ENCODE data around the gene ARR3. TPM values are rescaled to one million over a fixed set of nuclear protein-coding genes. Genes with fewer than 3 reads are reported as not detected.

The ARR3 gene
- total RNA-seq, 4 donors from 2014 or later = not detected

GRCh38 chrX:70254909-70255308, 13.2 kb upstream of the ARR3 start:
- ATAC-seq (no peak), DNase-seq (no peak)
- Histone ChIP-seq H3K27ac (no peak overlapping the region), H3K4me3 (no peak overlapping the region), H3K9me3 (no peaks in the 10 kb centered on the region), H3K36me3 (no peaks in the 10 kb centered on the region), H3K4me1 (no peaks in the 10 kb centered on the region), H3K27me3 (no peaks in the 10 kb centered on the region)
- intact Hi-C loops (cut with DNase I; ENCODE audit: low total_unique reads) = no loop called here
- in situ Hi-C loops (cut with MboI; ENCODE audit: low sequenced_read_pairs in 4 of 4) = no loop called here
- TF ChIP-seq CTCF (IDR thresholded peaks at IDR 0.05 in 4 of 5, conservative IDR thresholded peaks at IDR 0.05 in 1 of 5) = no peak
- no peak for TF ChIP-seq POLR2A (IDR thresholded peaks at IDR 0.05)

- H3K27me3 ChIP-seq = no peaks in the 10 kb centered on the region
- no peaks in the 10 kb centered on the region for H3K9me3 ChIP-seq
- intact Hi-C loops (cut with DNase I; ENCODE audit: low total_unique reads) = no loop called here
- in situ Hi-C loops (cut with MboI; ENCODE audit: low sequenced_read_pairs in 4 of 4) = no loop called here
- ATAC-seq (no peak), DNase-seq (no peak)
- H3K4me1 ChIP-seq = no peaks in the 10 kb centered on the region
- no peak for TF ChIP-seq CTCF (IDR thresholded peaks at IDR 0.05 in 4 of 5, conservative IDR thresholded peaks at IDR 0.05 in 1 of 5)
- no peak for TF ChIP-seq POLR2A (IDR thresholded peaks at IDR 0.05)
- no peak overlapping the region for H3K4me3 ChIP-seq
- no peak overlapping the region for H3K27ac ChIP-seq
- no peaks in the 10 kb centered on the region for H3K36me3 ChIP-seq
Measured at GRCh38 chrX:70255452-70255851, 12.7 kb upstream of the ARR3 start.

- in situ Hi-C loops (cut with MboI; ENCODE audit: low sequenced_read_pairs in 4 of 4) = no loop called here
- no peak for ATAC-seq
Measured at GRCh38 chrX:70257423-70258288, 10.5 kb upstream of the ARR3 start.

GRCh38 chrX:70260104-70260503, 8.0 kb upstream of the ARR3 start, which contains the start of gene P2RY4:
P2RY4 (minus strand) TSS chrX:70260204; CDS start chrX:70259624, 580 bp downstream.
- Histone ChIP-seq H3K9me3 (no peaks in the 10 kb centered on the region), H3K36me3 (no peaks in the 10 kb centered on the region), H3K27ac (no peak within 1 kb of the TSS), H3K4me3 (no peak within 1 kb of the TSS), H3K27me3 (no peaks in the 10 kb centered on the region), H3K4me1 (no peaks in the 10 kb centered on the region)
- DNase-seq = no peak
- TF ChIP-seq CTCF (IDR thresholded peaks at IDR 0.05 in 4 of 5, conservative IDR thresholded peaks at IDR 0.05 in 1 of 5) = no peak
- TF ChIP-seq POLR2A (IDR thresholded peaks at IDR 0.05) = no peak
- no peak for ATAC-seq
- in situ Hi-C loops (cut with MboI; ENCODE audit: low sequenced_read_pairs in 4 of 4) (no loop called here), intact Hi-C loops (cut with DNase I; ENCODE audit: low total_unique reads) (no loop called here)

More at GRCh38 chrX:70257423-70258288, 10.5 kb upstream of the ARR3 start:
- Histone ChIP-seq H3K27ac (no peak overlapping the region), H3K9me3 (no peaks in the 10 kb centered on the region), H3K36me3 (no peaks in the 10 kb centered on the region), H3K4me3 (no peak overlapping the region), H3K27me3 (no peaks in the 10 kb centered on the region), H3K4me1 (no peaks in the 10 kb centered on the region)
- DNase-seq = no peak
- intact Hi-C loops (cut with DNase I; ENCODE audit: low total_unique reads) = no loop called here
- no peak for TF ChIP-seq CTCF (IDR thresholded peaks at IDR 0.05 in 4 of 5, conservative IDR thresholded peaks at IDR 0.05 in 1 of 5)

All from gastrocnemius medialis (tissue), 4 donors.